SU-DHL-6 (cell line): ENCODE measurements around the gene RAB11FIP3.

Experiments
- H2AFZ ChIP-seq: fragments of 200-600 bp; sonication (generic); 2 replicates; pipeline ENCODE4 v1.6.1; 2014; ENCODE audit warnings: low read depth, mild to moderate bottlenecking, moderate library complexity, mixed read lengths, antibody characterized with exemption, low read length; ENCODE audit not compliant: severe bottlenecking
- H3F3A ChIP-seq: fragments of 200-600 bp; shearing (Covaris generic); 2 replicates; pipeline ENCODE4 v1.6.0; 2016; ENCODE audit warnings: antibody characterized with exemption, mild to moderate bottlenecking; ENCODE audit not compliant: insufficient read depth
- H3K27ac ChIP-seq: fragments of 200-600 bp; sonication (generic); 2 replicates; pipeline ENCODE4 v1.5.1; 2016; ENCODE audit warnings: low read depth, mild to moderate bottlenecking, low read length, moderate library complexity, mixed read lengths
- H3K27me3 ChIP-seq: fragments of 200-600 bp; sonication (generic), shearing (Covaris generic); 2 replicates; pipeline ENCODE4 v1.6.0; 2014; ENCODE audit warnings: mild to moderate bottlenecking, low read length
- H3K36me3 ChIP-seq: fragments of 200-600 bp; sonication (generic); 2 replicates; pipeline ENCODE4 v1.6.1; 2014; ENCODE audit warnings: mild to moderate bottlenecking, low read length, mixed read lengths
- H3K4me2 ChIP-seq: fragments of 300-600, 200-600 bp; shearing (Covaris generic), sonication (generic); 2 replicates; pipeline ENCODE4 v1.6.0; 2014; ENCODE audit warnings: low read length, low read depth, mild to moderate bottlenecking; ENCODE audit not compliant: poor library complexity, severe bottlenecking
- H3K4me3 ChIP-seq: fragments of 200-600 bp; sonication (generic); 2 replicates; pipeline ENCODE4 v1.5.1; 2014; ENCODE audit warnings: antibody characterized with exemption, low read length, mild to moderate bottlenecking, mixed read lengths; ENCODE audit not compliant: insufficient read depth, poor library complexity, severe bottlenecking
- H3K79me2 ChIP-seq: fragments of 200-600 bp; sonication (generic); 2 replicates; pipeline ENCODE4 v1.6.1; 2014; ENCODE audit warnings: mild to moderate bottlenecking, low read length, moderate library complexity; ENCODE audit not compliant: insufficient read depth
- H3K9ac ChIP-seq: fragments of 200-600 bp; sonication (generic); 2 replicates; pipeline ENCODE4 v1.7.0; 2014; ENCODE audit warnings: mild to moderate bottlenecking, low read length
- H3K9me2 ChIP-seq: fragments of 200-600 bp; sonication (generic); replicated peaks from 2 replicates; pipeline ENCODE4 v1.6.1; 2014; ENCODE audit warnings: low read length; ENCODE audit not compliant: insufficient read depth
- H3K9me3 ChIP-seq: fragments of 200-600 bp; sonication (generic); 2 replicates; pipeline ENCODE4 v1.6.1; 2014; ENCODE audit warnings: low read length, mixed read lengths; ENCODE audit not compliant: insufficient read depth
- H4K20me1 ChIP-seq: fragments of 200-600 bp; sonication (generic); 2 replicates; pipeline ENCODE4 v1.6.1; 2014; ENCODE audit warnings: low read depth, mild to moderate bottlenecking, antibody characterized with exemption, low read length, moderate library complexity, mixed read lengths
- CTCF ChIP-seq: fragments of 200-600 bp; sonication (generic); IDR thresholded peaks from one replicate; pipeline ENCODE4 v1.5.1; 2017; ENCODE audit warnings: antibody characterized with exemption, mild to moderate bottlenecking, low read length, moderate library complexity; ENCODE audit not compliant: insufficient read depth, poor library complexity, severe bottlenecking
- EZH2phosphoT487 ChIP-seq: fragments of 200-600 bp; sonication (generic), shearing (Covaris generic); conservative IDR thresholded peaks from 2 replicates; pipeline ENCODE4 v1.6.1; 2018; ENCODE audit warnings: mild to moderate bottlenecking, antibody characterized with exemption, low read length, moderate library complexity, mixed read lengths

Gene RAB11FIP3

DNA sequence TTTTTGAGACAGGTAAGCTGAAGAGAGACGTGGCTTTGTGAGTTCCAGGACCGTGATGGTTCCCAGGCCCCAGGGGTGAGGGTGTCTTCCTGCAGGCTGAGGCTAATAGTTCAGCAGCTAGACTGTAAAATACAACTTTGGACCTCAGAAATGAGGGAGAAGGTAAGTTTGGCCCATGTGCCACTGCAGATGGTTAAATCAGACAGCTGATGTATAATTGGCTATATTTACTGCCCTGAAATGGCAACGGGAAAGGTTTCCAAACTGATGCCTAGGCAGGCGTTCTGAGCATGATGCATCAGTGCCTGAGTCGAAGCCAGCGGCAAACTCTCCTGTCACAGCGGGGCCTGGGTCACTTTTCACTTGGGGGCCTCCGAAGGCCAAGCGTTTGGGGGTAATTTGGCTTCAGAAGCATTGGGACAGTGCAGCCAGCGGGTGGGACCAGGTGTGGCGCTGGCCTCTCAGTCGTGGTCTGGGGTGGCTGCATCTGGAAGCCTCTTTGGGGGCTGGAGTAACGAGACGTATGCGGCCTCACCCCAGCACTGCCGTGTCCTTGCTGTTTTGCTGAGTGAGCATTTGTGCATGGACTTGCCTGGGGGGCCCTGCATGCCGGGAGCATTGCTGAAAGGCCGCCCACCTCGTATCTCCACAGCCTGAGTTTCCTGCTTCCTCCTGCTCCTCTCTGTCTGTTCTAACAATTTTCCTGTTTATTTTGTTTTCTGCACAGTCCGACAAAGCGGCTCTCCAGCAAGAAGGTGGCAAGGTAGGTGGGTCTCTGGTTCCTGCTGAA is 70.8 kb downstream of the RAB11FIP3 start:
- Histone ChIP-seq H3K4me2 (no peak overlapping the region), H3K79me2 (no peaks in the 10 kb centered on the region), H4K20me1 (no peaks in the 10 kb centered on the region), H3K9me3 (no peaks in the 10 kb centered on the region), H2AFZ (no peak overlapping the region), H3K4me3 (no peak overlapping the region), H3K27me3 (no peaks in the 10 kb centered on the region), H3K9me2 (no peaks in the 10 kb centered on the region), H3F3A (no peaks in the 10 kb centered on the region), H3K9ac (no peak overlapping the region), H3K27ac (no peak overlapping the region), H3K36me3 (no peaks in the 10 kb centered on the region)
- no peak for TF ChIP-seq EZH2phosphoT487
- TF ChIP-seq CTCF: no peak

DNA sequence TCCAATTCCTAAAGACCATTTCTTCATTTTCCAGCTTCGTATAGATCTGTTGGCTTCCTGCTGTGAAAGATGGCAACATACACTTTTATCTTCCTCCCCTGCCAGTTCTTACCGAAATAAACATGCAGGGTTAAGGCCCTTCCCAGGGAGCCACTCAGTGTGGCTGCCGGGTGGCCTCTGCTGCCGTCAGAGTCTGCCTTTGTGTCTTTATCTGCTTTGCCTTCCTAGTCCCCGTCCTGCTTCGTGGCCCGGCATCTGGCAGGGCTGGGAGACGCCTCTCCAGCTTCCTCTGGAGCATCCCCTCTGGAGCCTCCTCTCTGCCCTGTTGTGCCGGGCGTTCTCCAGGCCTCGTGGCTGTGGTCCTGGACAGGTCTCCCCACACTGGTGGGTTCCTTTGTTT is 71.8 kb downstream of the RAB11FIP3 start:
- Histone ChIP-seq H3K4me3 (no peak overlapping the region), H3K9me2 (no peaks in the 10 kb centered on the region), H2AFZ (no peak overlapping the region), H3K4me2 (no peak overlapping the region), H3K27ac (no peak overlapping the region), H3K9ac (no peak overlapping the region), H3F3A (no peaks in the 10 kb centered on the region), H3K9me3 (no peaks in the 10 kb centered on the region), H3K79me2 (no peaks in the 10 kb centered on the region), H3K27me3 (no peaks in the 10 kb centered on the region), H4K20me1 (no peaks in the 10 kb centered on the region), H3K36me3 (no peaks in the 10 kb centered on the region)
- no peak for TF ChIP-seq CTCF
- TF ChIP-seq EZH2phosphoT487: no peak

- H2AFZ ChIP-seq: no peak overlapping the region
- no peak overlapping the region for H3K9ac ChIP-seq
- H3K79me2 ChIP-seq: no peaks in the 10 kb centered on the region
- H3K27me3 ChIP-seq: no peaks in the 10 kb centered on the region
- no peaks in the 10 kb centered on the region for H3F3A ChIP-seq
- H3K9me2 ChIP-seq: no peaks in the 10 kb centered on the region
- TF ChIP-seq EZH2phosphoT487 (no peak), CTCF (no peak)
- no peak overlapping the region for H3K4me3 ChIP-seq
- H3K4me2 ChIP-seq: no peak overlapping the region
- no peak overlapping the region for H3K27ac ChIP-seq
- no peaks in the 10 kb centered on the region for H3K9me3 ChIP-seq
- H4K20me1 ChIP-seq: no peaks in the 10 kb centered on the region
- no peaks in the 10 kb centered on the region for H3K36me3 ChIP-seq
Observed at GRCh38 chr16:499924-500323, 74.5 kb downstream of the RAB11FIP3 start.
